ENCODE results near the gene PANX2.
A peak's percentile ranks its signal among the peaks of the same experiment; 100 is the strongest.

PANX2 gene

GRCh38 chr22:50183141-50183971 is 12.8 kb downstream of the PANX2 start:
- Histone ChIP-seq H3K27me3 (peaks cover 0 to 26% of the 10 kb centered on the region in 2 donors), H3K9me3 (no peaks in the 10 kb centered on the region), H3K4me3 (no peak overlapping the region), H3K4me1 (peaks cover 0 to 47% (median 21%) of the 10 kb centered on the region in 4 donors), H3K27ac (no peak overlapping the region), H3K36me3 (no peaks in the 10 kb centered on the region)
- DNase-seq, result no peak
- no peak for TF ChIP-seq CTCF (IDR thresholded peaks at IDR 0.05)
- intact Hi-C loops (cut with DNase I; ENCODE audit: low total_unique reads), result loop anchor here (5.0 kb wide), 1 partner anchor 326 kb away; no protein-coding TSS in a partner anchor

GRCh38 chr22:50184004-50184901 is 13.7 kb downstream of the PANX2 start:
- Histone ChIP-seq H3K27ac (peak overlapping the region in 1 of 2 donors; percentile 52), H3K36me3 (no peaks in the 10 kb centered on the region), H3K4me1 (peaks cover 0 to 50% (median 25%) of the 10 kb centered on the region in 4 donors), H3K27me3 (peaks cover 0 to 17% of the 10 kb centered on the region in 2 donors), H3K9me3 (no peaks in the 10 kb centered on the region), H3K4me3 (peak overlapping the region; percentile 75 to 78)
- intact Hi-C loops (cut with DNase I; ENCODE audit: low total_unique reads), result loop anchor here (5.0 kb wide), 1 partner anchor 327 kb away; no protein-coding TSS in a partner anchor
- DNase-seq, result peak; percentile 68 to 85
- no peak for TF ChIP-seq CTCF (IDR thresholded peaks at IDR 0.05)

- peaks cover 0 to 11% of the 10 kb centered on the region in 2 donors for H3K27me3 ChIP-seq
- peak overlapping the region; percentile 75 to 78 for H3K4me3 ChIP-seq
- H3K9me3 ChIP-seq, result no peaks in the 10 kb centered on the region
- H3K4me1 ChIP-seq, result peaks cover 0 to 57% (median 32%) of the 10 kb centered on the region in 4 donors
- H3K36me3 ChIP-seq, result no peaks in the 10 kb centered on the region
- TF ChIP-seq CTCF (IDR thresholded peaks at IDR 0.05), result no peak
- intact Hi-C loops (cut with DNase I; ENCODE audit: low total_unique reads), result loop anchor here (5.0 kb wide), 1 partner anchor 328 kb away; no protein-coding TSS in a partner anchor
- DNase-seq, result no peak
- H3K27ac ChIP-seq, result peak overlapping the region; percentile 52 to 65
Observed at GRCh38 chr22:50184902-50185374, 14.4 kb downstream of the PANX2 start.

- Histone ChIP-seq H3K4me3 (peak within 1 kb of the TSS; percentile 75 to 78), H3K9me3 (no peaks in the 10 kb centered on the region), H3K36me3 (no peaks in the 10 kb centered on the region), H3K4me1 (peaks cover 0 to 63% (median 38%) of the 10 kb centered on the region in 4 donors), H3K27ac (peak within 1 kb of the TSS; percentile 59 to 70), H3K27me3 (peaks cover 0 to 5% of the 10 kb centered on the region in 2 donors)
- intact Hi-C loops (cut with DNase I; ENCODE audit: low total_unique reads), result no loop called here
- no peak for TF ChIP-seq CTCF (IDR thresholded peaks at IDR 0.05)
- peak; percentile 83 to 92 for DNase-seq
Observed at GRCh38 chr22:50185375-50186087, 15.0 kb downstream of the PANX2 start, which contains the start of gene TRABD. TRABD (plus strand) TSS chr22:50185913; CDS start chr22:50193061, 7,148 bp downstream.
